GM12864 (cell line): ENCODE data around the gene DYRK1A.
"Not testable (repeated sequence)": the region's sequence is repeated elsewhere in the genome, so short reads cannot be mapped to it uniquely, and the experiment has no call there.

Source experiments
- DNase-seq: peaks from one replicate; pipeline ENCODE4 v3.0.0-alpha.2; 2011; ENCODE audit warnings: low read depth
- H3K4me3 ChIP-seq: 2 replicates; pipeline ENCODE4 v1.5.1; 2011; ENCODE audit warnings: mild to moderate bottlenecking, low read depth, low read length, control low read depth
- TF ChIP-seq, protein P1 (sequence below): IDR thresholded peaks from 2 replicates; pipeline ENCODE4 v1.5.1; 2011; ENCODE audit warnings: low read depth, mild to moderate bottlenecking, moderate library complexity, low read length, control low read depth, inconsistent platforms; ENCODE audit errors: missing control alignments

DYRK1A gene

DNA sequence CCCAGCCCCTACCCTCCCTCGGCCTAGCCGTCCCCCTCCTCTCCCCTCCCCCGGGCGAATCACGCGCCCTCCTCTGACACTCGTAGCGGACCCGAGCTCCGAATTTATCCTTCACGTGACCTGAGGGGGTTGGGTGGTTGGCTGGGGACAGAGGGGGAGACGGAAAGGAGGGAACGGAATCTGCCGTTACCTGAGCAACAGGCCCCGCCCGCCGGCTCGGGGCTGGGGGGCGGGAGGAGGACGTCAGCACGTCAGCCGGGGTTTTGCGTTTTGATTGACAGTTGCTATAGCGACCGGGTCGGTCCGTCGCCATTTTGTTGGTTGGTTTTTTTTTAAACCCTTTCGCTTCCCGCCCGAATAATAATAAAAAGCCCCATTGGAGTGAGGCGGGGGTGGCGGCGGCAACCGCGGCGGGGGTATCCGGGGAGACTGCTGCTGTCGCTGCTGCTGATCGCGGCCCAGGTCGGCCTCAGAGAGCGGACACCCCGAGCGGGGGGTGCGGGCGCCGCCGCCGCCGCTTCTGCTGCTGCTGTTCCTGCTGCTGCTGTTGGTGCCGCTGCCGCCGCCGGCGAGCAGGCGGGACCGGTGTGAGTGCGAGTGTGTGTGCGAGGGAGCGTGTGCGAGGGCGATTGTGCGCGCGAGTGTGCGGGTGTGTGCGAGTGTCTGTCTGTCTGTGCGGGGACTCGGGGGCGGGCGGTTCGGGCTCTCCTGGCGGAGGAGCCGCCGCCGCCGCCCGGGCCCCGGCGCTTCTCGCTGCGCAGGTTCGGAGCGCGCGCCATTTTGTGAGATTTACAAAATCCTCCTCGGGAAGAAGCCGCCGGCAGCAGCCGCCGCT is at the start of gene DYRK1A:
TSS of gene DYRK1A (plus strand) at position 292 of the 835 bp plus-strand sequence. CDS start 53,602 bp downstream, outside the sequence.
- TF ChIP-seq, protein P1, sequence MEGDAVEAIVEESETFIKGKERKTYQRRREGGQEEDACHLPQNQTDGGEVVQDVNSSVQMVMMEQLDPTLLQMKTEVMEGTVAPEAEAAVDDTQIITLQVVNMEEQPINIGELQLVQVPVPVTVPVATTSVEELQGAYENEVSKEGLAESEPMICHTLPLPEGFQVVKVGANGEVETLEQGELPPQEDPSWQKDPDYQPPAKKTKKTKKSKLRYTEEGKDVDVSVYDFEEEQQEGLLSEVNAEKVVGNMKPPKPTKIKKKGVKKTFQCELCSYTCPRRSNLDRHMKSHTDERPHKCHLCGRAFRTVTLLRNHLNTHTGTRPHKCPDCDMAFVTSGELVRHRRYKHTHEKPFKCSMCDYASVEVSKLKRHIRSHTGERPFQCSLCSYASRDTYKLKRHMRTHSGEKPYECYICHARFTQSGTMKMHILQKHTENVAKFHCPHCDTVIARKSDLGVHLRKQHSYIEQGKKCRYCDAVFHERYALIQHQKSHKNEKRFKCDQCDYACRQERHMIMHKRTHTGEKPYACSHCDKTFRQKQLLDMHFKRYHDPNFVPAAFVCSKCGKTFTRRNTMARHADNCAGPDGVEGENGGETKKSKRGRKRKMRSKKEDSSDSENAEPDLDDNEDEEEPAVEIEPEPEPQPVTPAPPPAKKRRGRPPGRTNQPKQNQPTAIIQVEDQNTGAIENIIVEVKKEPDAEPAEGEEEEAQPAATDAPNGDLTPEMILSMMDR: no peak
- DNase-seq: peak; percentile 97
- peak within 1 kb of the TSS; percentile 64 for H3K4me3 ChIP-seq

DNA sequence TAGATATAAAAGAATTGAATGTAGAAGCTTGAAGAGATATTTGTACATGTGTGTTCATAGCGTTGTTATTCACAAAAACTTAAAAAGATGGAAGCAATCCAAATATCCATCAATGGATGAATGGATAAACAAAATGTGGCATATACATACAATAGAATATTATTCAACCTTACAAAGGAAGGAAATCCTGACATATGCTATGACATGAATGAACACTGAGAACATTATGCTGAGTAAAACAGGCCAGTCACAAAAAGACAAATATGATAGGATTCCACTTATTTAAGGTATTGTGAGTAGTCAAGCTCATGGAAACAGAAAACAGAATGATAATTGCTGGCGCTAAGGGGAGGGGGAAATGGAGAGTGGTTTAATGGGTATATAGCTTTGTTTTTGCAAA is 47.0 kb upstream of the DYRK1A start:
- no peak overlapping the region for H3K4me3 ChIP-seq
- DNase-seq: no peak
- TF ChIP-seq, protein P1: no peak

DNA sequence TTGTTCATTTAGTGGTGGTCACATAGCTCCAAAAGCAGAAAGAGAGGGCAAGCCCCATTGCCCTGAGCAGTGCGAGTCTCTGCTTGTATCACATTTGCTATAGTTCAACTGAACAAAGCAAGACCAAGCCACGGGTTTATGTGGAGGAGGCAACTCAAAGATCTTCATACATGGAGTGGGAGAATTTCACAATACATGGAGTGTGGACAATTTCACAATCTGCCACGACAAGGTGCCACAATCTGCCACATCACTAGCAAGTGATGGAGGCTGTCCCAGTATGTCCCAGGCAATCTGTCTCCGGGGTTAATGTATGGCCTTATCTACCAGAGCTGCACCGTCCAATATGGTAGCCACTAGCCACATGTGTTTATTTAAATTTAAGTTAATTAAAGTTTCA is 44.5 kb upstream of the DYRK1A start:
- no peak for DNase-seq
- TF ChIP-seq, protein P1: no peak
- H3K4me3 ChIP-seq: no peak overlapping the region

DNA sequence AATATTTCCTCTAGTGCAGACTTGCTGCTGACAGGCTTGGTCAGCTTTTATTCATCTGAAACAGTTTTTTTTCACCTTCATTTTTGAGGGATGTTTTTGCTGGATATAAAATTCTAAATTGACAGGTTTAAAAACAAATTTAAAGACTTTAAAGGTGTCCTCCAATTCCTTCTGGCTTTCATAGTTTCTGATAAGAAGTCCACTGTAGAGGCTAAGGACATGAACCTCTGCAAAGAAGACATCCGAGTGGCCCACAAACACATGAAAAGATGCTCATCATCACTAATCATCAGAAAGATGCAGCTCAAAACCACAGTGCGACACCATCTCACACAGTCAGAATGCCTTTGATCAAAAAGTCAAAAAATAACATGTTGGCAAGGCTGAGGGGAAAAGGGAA is 42.0 kb upstream of the DYRK1A start:
- no peak for DNase-seq
- no peak overlapping the region for H3K4me3 ChIP-seq
- TF ChIP-seq, protein P1: no peak

DNA sequence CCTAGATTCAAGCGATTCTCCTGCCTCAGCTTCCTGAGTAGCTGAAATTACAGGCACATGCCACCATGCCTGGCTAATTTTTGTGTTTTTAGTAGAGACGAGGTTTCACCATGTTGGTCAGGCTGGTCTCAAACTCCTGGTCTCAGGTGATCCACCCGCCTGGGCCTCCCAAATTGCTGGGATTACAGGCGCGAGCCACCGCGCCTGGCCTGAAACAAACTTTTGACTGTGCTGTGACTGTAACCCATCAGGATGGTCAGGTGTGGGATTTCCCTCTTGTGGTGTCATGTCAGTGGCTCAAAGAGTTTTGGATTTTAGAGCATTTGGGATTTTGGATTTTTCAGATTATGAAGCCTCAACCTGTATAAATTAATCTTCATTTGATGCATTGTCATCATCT is 38.4 kb upstream of the DYRK1A start:
- not testable (repeated sequence) for DNase-seq

DNA sequence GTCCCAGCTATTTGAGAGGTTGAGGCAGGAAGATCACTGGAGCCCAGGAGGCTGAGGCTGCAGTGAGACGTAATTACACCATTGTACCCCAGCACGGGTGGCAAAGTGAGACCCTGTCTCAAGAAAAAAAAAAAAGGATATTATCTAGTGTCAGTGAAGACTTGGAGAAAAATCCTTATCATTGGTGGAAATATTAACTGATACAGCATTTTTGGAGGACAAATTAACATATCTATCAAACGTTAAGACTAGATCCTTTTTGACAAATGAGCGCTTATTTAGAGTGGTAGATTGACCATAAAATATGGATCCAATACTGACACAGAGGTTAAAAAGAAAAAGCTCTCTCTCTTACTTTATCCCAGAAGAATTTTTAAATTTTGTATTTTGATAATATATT is 35.2 kb upstream of the DYRK1A start:
- H3K4me3 ChIP-seq: no peak overlapping the region
- TF ChIP-seq, protein P1: no peak

More for the DNA sequence above, 38.4 kb upstream of the DYRK1A start:
- not testable (repeated sequence) for H3K4me3 ChIP-seq

DNA sequence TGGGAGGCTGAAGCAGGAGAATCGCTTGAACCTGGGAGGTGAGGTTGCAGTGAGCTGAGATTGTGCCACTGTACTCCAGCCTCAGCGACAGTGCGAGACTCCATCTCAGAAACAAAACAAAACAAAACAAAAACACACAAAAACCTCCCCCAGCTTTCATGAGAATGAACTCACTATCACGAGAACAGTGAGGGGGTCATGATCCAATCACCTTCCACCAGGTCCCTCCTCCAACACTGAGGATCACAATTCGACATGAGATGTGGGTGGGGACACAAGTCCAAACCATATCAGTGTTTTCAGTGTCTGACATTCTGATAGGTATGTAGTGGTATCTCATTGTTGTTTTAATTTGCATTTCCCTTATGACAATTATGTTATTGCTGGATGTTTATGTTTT is 31.5 kb upstream of the DYRK1A start:
- no peak for DNase-seq
- TF ChIP-seq, protein P1: no peak

More for the DNA sequence above, 35.2 kb upstream of the DYRK1A start:
- DNase-seq: no peak

More for the DNA sequence above, 31.5 kb upstream of the DYRK1A start:
- no peak overlapping the region for H3K4me3 ChIP-seq
